Measurements from ENCODE around the gene H6PD. TPM values are rescaled to one million over a fixed set of nuclear protein-coding genes. Genes with fewer than 3 reads are reported as not detected.

The H6PD gene
- total and polyA plus RNA-seq, 8 donors, result 8.7 to 34.2 (median 16.1) TPM

GRCh38 chr1:9191231-9191630 is 43.3 kb upstream of the H6PD start:
- H3K9me3 ChIP-seq, result no peaks in the 10 kb centered on the region
- no peaks in the 10 kb centered on the region for H3K4me1 ChIP-seq
- no peaks in the 10 kb centered on the region for H3K36me3 ChIP-seq
- H3K4me3 ChIP-seq, result no peak overlapping the region
- DNase-seq, result no peak
- no peak overlapping the region for H3K27ac ChIP-seq
- WGBS, 2 donors, result 75 to 77% methylated on average over 10 of the region's 10 CpGs
- intact Hi-C loops (cut with DNase I), result no loop called here
- ATAC-seq, result no peak
- no peaks in the 10 kb centered on the region for H3K27me3 ChIP-seq
- no peak for TF ChIP-seq CTCF (IDR thresholded peaks at IDR 0.05)
- FAIRE-seq, result no peak

- no peak overlapping the region for H3K27ac ChIP-seq
- FAIRE-seq, result no peak
- no peaks in the 10 kb centered on the region for H3K27me3 ChIP-seq
- no peak for ATAC-seq
- no peaks in the 10 kb centered on the region for H3K36me3 ChIP-seq
- H3K4me1 ChIP-seq, result no peaks in the 10 kb centered on the region
- H3K9me3 ChIP-seq, result no peaks in the 10 kb centered on the region
- 73 to 79% methylated on average over 9 of the region's 9 CpGs for WGBS, 2 donors
- no peak for TF ChIP-seq CTCF (IDR thresholded peaks at IDR 0.05)
- intact Hi-C loops (cut with DNase I), result no loop called here
- DNase-seq, result no peak
- H3K4me3 ChIP-seq, result no peak overlapping the region
Observed at GRCh38 chr1:9192578-9193232, 41.9 kb upstream of the H6PD start.

- no peaks in the 10 kb centered on the region for H3K27me3 ChIP-seq
- DNase-seq (no peak), FAIRE-seq (no peak), ATAC-seq (no peak)
- H3K4me3 ChIP-seq, result no peak overlapping the region
- no peaks in the 10 kb centered on the region for H3K9me3 ChIP-seq
- no peaks in the 10 kb centered on the region for H3K36me3 ChIP-seq
- H3K4me1 ChIP-seq, result no peaks in the 10 kb centered on the region
- TF ChIP-seq CTCF (IDR thresholded peaks at IDR 0.05), result no peak
- WGBS, 2 donors, result 25 to 29% methylated on average over 5 of the region's 5 CpGs
- intact Hi-C loops (cut with DNase I), result no loop called here
- H3K27ac ChIP-seq, result no peak overlapping the region
Observed at GRCh38 chr1:9193233-9193625, 41.3 kb upstream of the H6PD start.

GRCh38 chr1:9194024-9194423 is 40.5 kb upstream of the H6PD start:
- no peak for TF ChIP-seq CTCF (IDR thresholded peaks at IDR 0.05)
- intact Hi-C loops (cut with DNase I), result no loop called here
- H3K36me3 ChIP-seq, result no peaks in the 10 kb centered on the region
- no peak overlapping the region for H3K27ac ChIP-seq
- DNase-seq, result no peak
- 52 to 82% methylated on average over 4 of the region's 4 CpGs for WGBS, 2 donors
- FAIRE-seq, result no peak
- no peak for ATAC-seq
- H3K27me3 ChIP-seq, result no peaks in the 10 kb centered on the region
- no peak overlapping the region for H3K4me3 ChIP-seq
- no peaks in the 10 kb centered on the region for H3K9me3 ChIP-seq
- no peaks in the 10 kb centered on the region for H3K4me1 ChIP-seq

- Histone ChIP-seq H3K9me3 (no peaks in the 10 kb centered on the region), H3K27me3 (no peaks in the 10 kb centered on the region), H3K27ac (no peak overlapping the region), H3K36me3 (no peaks in the 10 kb centered on the region), H3K4me3 (no peak overlapping the region), H3K4me1 (no peaks in the 10 kb centered on the region)
- no peak for ATAC-seq
- no peak for FAIRE-seq
- DNase-seq, result no peak
- no peak for TF ChIP-seq CTCF (IDR thresholded peaks at IDR 0.05)
- 78 to 84% methylated on average over 8 of the region's 8 CpGs for WGBS, 2 donors
- intact Hi-C loops (cut with DNase I), result loop anchor here in 2 of 3 donors (5.0 kb wide), 2 partner anchors 53 to 83 kb away; no protein-coding TSS in a partner anchor
Observed at GRCh38 chr1:9195651-9196050, 38.9 kb upstream of the H6PD start.
